PC-3 (cell line): Measurements from ENCODE around the gene SLC25A48.

Experiments
- CTCF ChIP-seq: fragments of 300-600 bp; sonication (generic); conservative IDR thresholded peaks from 2 replicates; pipeline ENCODE4 v1.5.1; 2017; ENCODE audit warnings: antibody characterized with exemption, low read depth, mild to moderate bottlenecking, low read length
- EZH2phosphoT487 ChIP-seq: fragments of 300-600 bp; sonication (generic); IDR thresholded peaks from 2 replicates; pipeline ENCODE4 v1.6.1; 2018; ENCODE audit warnings: mild to moderate bottlenecking, antibody characterized with exemption, low read length, borderline replicate concordance

- no peak for TF ChIP-seq EZH2phosphoT487
- TF ChIP-seq CTCF = no peak
Observed at GRCh38 chr5:135876146-135876545, 41.7 kb downstream of the SLC25A48 start.
